Tibial nerve (tissue), 4 donors: Measurements from ENCODE around the gene KLHL14. TPM values are rescaled to one million over a fixed set of nuclear protein-coding genes. Genes with fewer than 3 reads are reported as not detected.
"Not testable (repeated sequence)": the region's sequence is repeated elsewhere in the genome, so short reads cannot be mapped to it uniquely, and the experiment has no call there.

Experiments used
- DNase-seq, 2 donors: peaks; one replicate each; pipeline ENCODE4 v3.0.0-alpha.2; 2019; ENCODE audit warnings: low spot score in 2 of 2
- H3K27ac ChIP-seq, 4 donors: fragments of 200-600 bp; sonication (generic) in 3 of 4; one replicate each; pipeline ENCODE4 v1.5.1; 2017 to 2019; ENCODE audit warnings: mild to moderate bottlenecking in 1 of 4
- H3K27me3 ChIP-seq, 2 donors: fragments of 200-600 bp; sonication (generic) in 1 of 2; one replicate each; pipeline versions ENCODE4 v1.5.1 to v1.6.0; 2017 to 2019
- H3K36me3 ChIP-seq, 3 donors: fragments of 200-600 bp; sonication (generic); one replicate each; pipeline ENCODE4 v1.5.1; 2018 to 2019
- H3K4me1 ChIP-seq, 4 donors: fragments of 200-600 bp; sonication (generic) in 3 of 4; one replicate each; pipeline ENCODE4 v1.5.1; 2017 to 2019
- H3K4me3 ChIP-seq, 4 donors: fragments of 200-600 bp; sonication (generic) in 3 of 4; one replicate each; pipeline ENCODE4 v1.5.1; 2017 to 2019; ENCODE audit warnings: mild to moderate bottlenecking in 1 of 4, moderate library complexity in 1 of 4
- H3K9me3 ChIP-seq, 4 donors: fragments of 200-600 bp; sonication (generic) in 3 of 4; one replicate each; pipeline ENCODE4 v1.5.1; 2017 to 2019
- EP300 ChIP-seq, 2 donors: sonication (generic); formaldehyde crosslinking; IDR thresholded peaks; one replicate each; pipeline ENCODE4 v1.6.1; 2017; ENCODE audit warnings: antibody characterized with exemption in 2 of 2, mild to moderate bottlenecking in 1 of 2
- POLR2A ChIP-seq, 2 donors: fragments of 450-650 bp; IDR thresholded peaks; one replicate each; pipeline ENCODE4 v1.6.1; 2017; ENCODE audit warnings: antibody characterized with exemption in 2 of 2, mild to moderate bottlenecking in 2 of 2, moderate library complexity in 2 of 2
- WGBS, 2 donors: methylation state at CpG; one replicate each; pipeline ENCODE4 v1.1.5; 2018; 5-methylcytosine and 5-hydroxymethylcytosine counted together
- total RNA-seq, 4 donors: library from RNA; depleted of rRNA; stranded (reverse); fragments of >200 nt; gene quantifications; one replicate each; pipeline ENCODE4 v1.1.0, GENCODE V29; 2016
- TF ChIP-seq, protein P1 (sequence below), 5 experiments: fragments of 200-600 bp in 3 of 5; fragments of 450-650 bp in 2 of 5; sonication (generic) in 3 of 5; IDR thresholded peaks; one replicate each; pipeline ENCODE4 v1.5.1; 2016 to 2019; ENCODE audit warnings: antibody characterized with exemption in 5 of 5, mild to moderate bottlenecking in 3 of 5, moderate library complexity in 2 of 5

Gene KLHL14
- total RNA-seq, 4 donors from 2014 or later: 0.21 to 0.59 (median 0.37) TPM

DNA sequence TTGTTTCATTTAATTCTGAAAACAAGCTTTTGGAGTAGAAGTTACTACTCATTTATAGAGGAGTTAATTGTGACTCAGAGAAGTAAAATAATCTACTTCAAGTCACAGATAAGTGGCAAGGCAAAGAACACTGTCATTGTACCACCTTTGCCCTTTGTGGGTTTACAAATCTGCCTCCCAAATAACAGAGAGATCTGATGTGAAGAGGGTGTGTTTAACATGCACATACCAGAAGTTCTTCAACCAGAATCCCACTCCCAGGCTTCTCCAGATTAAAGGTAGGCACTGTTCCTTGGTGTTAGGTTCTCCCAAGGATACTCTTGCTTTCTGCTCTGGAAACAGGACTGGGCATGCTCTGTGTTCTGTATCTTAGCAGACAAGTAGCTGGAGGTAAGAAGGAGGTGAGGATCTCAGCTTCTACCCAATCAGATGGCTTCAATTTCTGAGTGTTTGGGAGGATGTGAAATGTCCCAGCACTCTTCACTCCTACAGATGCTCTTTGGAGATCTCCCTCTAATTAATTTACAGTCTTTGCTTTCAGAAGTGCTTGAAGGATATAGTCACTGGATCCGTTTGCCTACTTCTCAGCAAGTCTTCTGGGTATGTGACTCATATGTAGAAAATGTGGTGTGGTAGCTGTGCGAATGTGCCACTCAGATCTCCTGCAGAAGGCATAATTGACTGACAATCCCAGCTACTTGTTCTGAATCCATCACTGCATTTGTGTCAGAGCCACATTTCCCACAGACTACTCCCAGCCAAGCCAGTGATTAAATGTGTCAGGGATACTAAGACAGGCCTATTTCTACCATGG is 111.1 kb downstream of the KLHL14 start:
- WGBS, 2 donors: 70 to 80% methylated on average over 2 of the region's 2 CpGs
- Histone ChIP-seq H3K27me3 (no peaks in the 10 kb centered on the region), H3K27ac (no peak overlapping the region), H3K36me3 (no peaks in the 10 kb centered on the region), H3K9me3 (no peaks in the 10 kb centered on the region), H3K4me1 (no peaks in the 10 kb centered on the region), H3K4me3 (no peak overlapping the region)
- no peak for DNase-seq
- no peak for TF ChIP-seq POLR2A (IDR thresholded peaks at IDR 0.05)
- TF ChIP-seq, protein P1, sequence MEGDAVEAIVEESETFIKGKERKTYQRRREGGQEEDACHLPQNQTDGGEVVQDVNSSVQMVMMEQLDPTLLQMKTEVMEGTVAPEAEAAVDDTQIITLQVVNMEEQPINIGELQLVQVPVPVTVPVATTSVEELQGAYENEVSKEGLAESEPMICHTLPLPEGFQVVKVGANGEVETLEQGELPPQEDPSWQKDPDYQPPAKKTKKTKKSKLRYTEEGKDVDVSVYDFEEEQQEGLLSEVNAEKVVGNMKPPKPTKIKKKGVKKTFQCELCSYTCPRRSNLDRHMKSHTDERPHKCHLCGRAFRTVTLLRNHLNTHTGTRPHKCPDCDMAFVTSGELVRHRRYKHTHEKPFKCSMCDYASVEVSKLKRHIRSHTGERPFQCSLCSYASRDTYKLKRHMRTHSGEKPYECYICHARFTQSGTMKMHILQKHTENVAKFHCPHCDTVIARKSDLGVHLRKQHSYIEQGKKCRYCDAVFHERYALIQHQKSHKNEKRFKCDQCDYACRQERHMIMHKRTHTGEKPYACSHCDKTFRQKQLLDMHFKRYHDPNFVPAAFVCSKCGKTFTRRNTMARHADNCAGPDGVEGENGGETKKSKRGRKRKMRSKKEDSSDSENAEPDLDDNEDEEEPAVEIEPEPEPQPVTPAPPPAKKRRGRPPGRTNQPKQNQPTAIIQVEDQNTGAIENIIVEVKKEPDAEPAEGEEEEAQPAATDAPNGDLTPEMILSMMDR (IDR thresholded peaks at IDR 0.05): no peak
- no peak for TF ChIP-seq EP300 (IDR thresholded peaks at IDR 0.05)

DNA sequence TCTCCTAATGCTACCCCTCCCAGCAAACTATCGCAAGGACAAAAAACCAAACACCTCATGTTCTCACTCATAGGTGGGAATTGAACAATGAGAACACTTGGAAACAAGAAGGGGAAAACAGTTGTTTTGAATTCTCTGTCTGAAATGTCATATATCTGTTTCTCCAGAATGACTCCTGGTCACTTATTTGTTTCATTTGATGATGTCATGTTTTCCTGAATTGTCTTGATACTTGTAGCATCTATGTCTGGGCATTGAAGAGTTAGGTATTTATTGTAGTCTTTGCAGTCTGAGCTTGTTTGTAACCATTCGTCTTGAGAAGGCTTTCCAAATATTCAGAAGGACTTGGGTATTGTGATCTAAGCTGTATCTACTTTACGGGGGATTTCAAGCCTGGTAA is 118.3 kb downstream of the KLHL14 start:
- WGBS, 2 donors: 90 to 96% methylated on average over 3 of the region's 3 CpGs
- H3K9me3 ChIP-seq, H3K4me1 ChIP-seq, H3K27ac ChIP-seq, DNase-seq, H3K36me3 ChIP-seq, H3K4me3 ChIP-seq, H3K27me3 ChIP-seq: not testable (repeated sequence)

DNA sequence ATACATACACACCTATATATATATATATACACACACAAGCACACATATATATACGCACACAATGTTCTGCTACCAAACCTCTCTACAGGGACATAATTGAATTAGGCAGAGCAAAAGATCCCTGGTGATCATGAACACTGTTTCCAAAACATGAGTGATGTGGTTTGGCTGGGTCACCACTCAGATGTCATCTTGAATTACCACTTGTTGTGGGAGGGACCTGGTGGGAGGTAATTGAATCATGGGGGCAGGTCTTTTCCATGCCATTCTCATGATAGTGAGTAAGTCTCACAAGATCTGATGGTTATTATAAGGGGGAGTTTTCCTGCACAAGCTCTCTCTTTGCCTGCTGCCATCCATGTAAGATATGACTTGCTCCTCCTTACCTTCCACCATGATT is 135.2 kb downstream of the KLHL14 start:
- 92 to 97% methylated on average over 1 of the region's 1 CpG for WGBS, 2 donors
- H3K4me3 ChIP-seq, H3K27me3 ChIP-seq, H3K36me3 ChIP-seq, DNase-seq, H3K27ac ChIP-seq, H3K9me3 ChIP-seq, H3K4me1 ChIP-seq: not testable (repeated sequence)

DNA sequence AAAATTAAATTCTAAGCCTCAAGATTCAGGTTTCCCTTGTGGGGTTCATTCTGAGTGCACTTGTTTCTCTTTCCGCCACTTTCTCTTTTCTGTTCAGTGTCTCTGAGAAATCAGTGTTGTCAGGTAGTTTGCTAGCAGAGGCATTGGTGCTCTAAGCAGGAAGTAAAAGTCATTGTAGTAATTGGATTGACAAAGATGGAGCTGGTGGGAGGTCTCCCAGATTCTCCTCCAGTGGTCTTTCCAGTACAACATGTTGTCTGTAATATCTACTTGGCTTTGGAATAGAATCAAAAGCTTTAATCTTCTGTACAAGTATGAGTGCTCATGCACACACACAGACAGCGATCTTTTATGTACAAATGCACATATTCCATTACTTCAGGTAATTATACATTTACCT is 135.6 kb downstream of the KLHL14 start:
- no peak for DNase-seq
- H3K27me3 ChIP-seq: no peaks in the 10 kb centered on the region
- H3K4me1 ChIP-seq: no peaks in the 10 kb centered on the region
- no peaks in the 10 kb centered on the region for H3K9me3 ChIP-seq
- no peak overlapping the region for H3K27ac ChIP-seq
- 89 to 90% methylated on average over 2 of the region's 2 CpGs for WGBS, 2 donors
- TF ChIP-seq, protein P1 (IDR thresholded peaks at IDR 0.05): no peak
- TF ChIP-seq POLR2A (IDR thresholded peaks at IDR 0.05) (no peak), EP300 (IDR thresholded peaks at IDR 0.05) (no peak)
- H3K36me3 ChIP-seq: no peaks in the 10 kb centered on the region
- H3K4me3 ChIP-seq: no peak overlapping the region

DNA sequence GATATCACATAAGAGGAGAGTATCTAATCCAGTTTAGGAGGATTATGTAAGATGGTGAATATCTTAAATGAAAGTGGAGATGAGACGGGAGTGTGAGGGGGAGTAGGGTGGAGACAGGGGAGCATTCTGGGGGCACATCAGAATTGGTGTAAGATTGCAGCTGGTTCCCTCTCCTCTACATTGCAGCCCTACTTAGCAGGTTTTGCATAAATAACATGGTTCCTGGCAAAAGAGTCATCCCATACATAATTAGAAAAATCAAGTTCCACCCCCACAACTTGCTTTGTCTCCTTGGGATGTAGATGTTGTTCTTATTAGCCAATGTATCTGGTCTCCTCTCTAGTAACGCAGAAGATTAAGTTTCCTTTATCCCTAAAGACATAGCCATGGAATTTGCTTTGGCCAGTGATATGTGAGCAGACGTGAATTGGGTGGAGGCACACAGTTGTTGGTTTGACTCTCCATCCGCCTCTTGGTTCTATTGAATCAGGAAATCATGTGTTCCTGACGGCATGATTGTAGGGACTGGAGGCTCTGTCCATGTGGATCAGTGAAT is 137.9 kb downstream of the KLHL14 start:
- Histone ChIP-seq H3K27me3 (no peaks in the 10 kb centered on the region), H3K4me3 (no peak overlapping the region), H3K4me1 (no peaks in the 10 kb centered on the region), H3K9me3 (no peaks in the 10 kb centered on the region), H3K27ac (no peak overlapping the region), H3K36me3 (no peaks in the 10 kb centered on the region)
- WGBS, 2 donors: 82 to 84% methylated on average over 5 of the region's 5 CpGs
- no peak for TF ChIP-seq POLR2A (IDR thresholded peaks at IDR 0.05)
- TF ChIP-seq, protein P1 (IDR thresholded peaks at IDR 0.05): no peak
- no peak for TF ChIP-seq EP300 (IDR thresholded peaks at IDR 0.05)
- no peak for DNase-seq

DNA sequence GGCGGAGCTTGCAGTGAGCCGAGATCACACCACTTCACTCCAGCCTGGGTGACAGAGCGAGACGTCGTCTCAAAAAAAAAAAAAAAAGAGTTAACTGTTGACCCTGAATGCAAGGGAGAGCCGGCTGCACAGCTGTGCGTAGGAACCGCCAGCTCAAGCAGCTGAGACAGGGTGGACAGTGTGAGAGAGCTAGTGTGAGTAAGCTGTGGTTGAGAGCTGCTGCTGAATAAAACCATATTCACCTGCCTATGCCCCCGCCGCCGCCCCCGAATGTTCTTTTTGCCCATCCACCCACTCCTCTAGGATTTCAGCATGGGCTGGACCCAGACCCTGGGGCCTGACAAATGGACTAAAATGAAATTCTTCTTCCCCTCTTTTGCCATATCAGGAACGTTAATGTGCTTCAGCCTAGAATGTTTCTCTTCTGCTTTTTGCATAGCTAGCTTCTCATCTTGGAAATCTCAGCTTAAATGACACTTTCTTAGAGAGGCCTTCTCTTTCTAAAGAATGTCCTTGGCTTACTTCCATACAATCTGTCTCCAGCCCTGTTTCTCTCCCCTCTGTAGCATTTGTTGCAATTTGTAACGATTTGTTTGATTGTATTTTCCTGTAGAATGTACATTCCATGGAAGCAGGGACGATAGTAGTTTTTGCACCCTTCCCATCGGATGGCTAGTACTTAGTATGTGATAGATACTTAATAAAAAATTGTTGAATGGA is 142.7 kb downstream of the KLHL14 start:
- no peaks in the 10 kb centered on the region for H3K27me3 ChIP-seq
- TF ChIP-seq, protein P1 (IDR thresholded peaks at IDR 0.05): no peak
- TF ChIP-seq POLR2A (IDR thresholded peaks at IDR 0.05) (no peak), EP300 (IDR thresholded peaks at IDR 0.05) (no peak)
- no peaks in the 10 kb centered on the region for H3K9me3 ChIP-seq
- H3K27ac ChIP-seq: no peak overlapping the region
- DNase-seq: no peak
- H3K36me3 ChIP-seq: no peaks in the 10 kb centered on the region
- no peak overlapping the region for H3K4me3 ChIP-seq
- no peaks in the 10 kb centered on the region for H3K4me1 ChIP-seq
- WGBS, 2 donors: 77 to 80% methylated on average over 16 of the region's 16 CpGs
